ENCODE data around the gene YIF1A. TPM values are rescaled to one million over a fixed set of nuclear protein-coding genes. Genes with fewer than 3 reads are reported as not detected.
A peak's percentile ranks its signal among the peaks of the same experiment; 100 is the strongest.

YIF1A gene
- polyA plus RNA-seq, 1 of the 3 experiments (the other 2 are of a cell fraction): 123 TPM

GRCh38 chr11:66312549-66313320, 23.8 kb upstream of the YIF1A start:
- DNase-seq: peak; percentile 94
- Histone ChIP-seq H3K9me3 (no peaks in the 10 kb centered on the region), H3K4me1 (ENCODE audit: control insufficient read depth in 1 of 2, insufficient read depth in 2 of 2, low read depth in 1 of 2, low read length in 1 of 2) (peaks cover 17 to 56% of the 10 kb centered on the region in 2 experiments), H3F3A (replicated peaks; ENCODE audit: insufficient read depth) (peaks cover 15% of the 10 kb centered on the region), H3K27me3 (ENCODE audit: insufficient read depth) (no peaks in the 10 kb centered on the region), H3K9me2 (no peaks in the 10 kb centered on the region), H3K27ac (ENCODE audit: low read depth in 2 of 2, low read length in 1 of 2) (peak overlapping the region; percentile 94 to 100), H3K9ac (peak overlapping the region; percentile 75), H3K4me3 (ENCODE audit: low read depth in 2 of 2, low read length in 1 of 2) (peak overlapping the region; percentile 59 to 70), H3K79me2 (ENCODE audit: insufficient read depth) (no peaks in the 10 kb centered on the region), H4K20me1 (ENCODE audit: insufficient read depth) (no peaks in the 10 kb centered on the region), H3K4me2 (peak overlapping the region; percentile 81), H3K36me3 (replicated peaks in 1 of 2; ENCODE audit: control insufficient read depth in 1 of 2, insufficient read depth in 2 of 2, low read length in 1 of 2) (no peaks in the 10 kb centered on the region), H2AFZ (ENCODE audit: low read depth) (peak overlapping the region; percentile 88)
- CTCF ChIA-PET: interaction anchor here (0.7 to 12.4 kb wide), 20 partner anchors 9 to 426 kb away, joined by 3 to 280 read pairs (median 24); partner anchors contain the start of genes B4GAT1, BRMS1, CNIH2 and MRPL11
- 3% methylated on average over 31 of the region's 52 CpGs for WGBS (ENCODE audit: low lambda C conversion rate)
- POLR2A ChIA-PET: interaction anchor here (0.6 to 3.1 kb wide), 16 partner anchors 10 to 1108 kb away, joined by 3 to 33 read pairs (median 4); partner anchors contain the start of genes B4GAT1, BRMS1, MRPL11 and RAB1B
- TF ChIP-seq IRF3 (IDR thresholded peaks at IDR 0.05; ENCODE audit: low read depth, low read length) (no peak), YY1 (IDR thresholded peaks at IDR 0.05; ENCODE audit: low read depth) (no peak), USF2 (IDR thresholded peaks at IDR 0.05; ENCODE audit: borderline replicate concordance, low read depth, low read length) (no peak), NFIC (IDR thresholded peaks at IDR 0.05; ENCODE audit: borderline replicate concordance) (no peak), EZH2phosphoT487 (IDR thresholded peaks at IDR 0.05; ENCODE audit: borderline replicate concordance, low read depth) (no peak), FOSL2 (IDR thresholded peaks at IDR 0.05; ENCODE audit: borderline replicate concordance, low read depth) (no peak; the same call in 1 of the 2 replicates), EP300 (IDR thresholded peaks at IDR 0.05; ENCODE audit: borderline replicate concordance in 1 of 2, low read depth in 1 of 2, low read length in 1 of 2) (peak; percentile 51 to 54; a peak in 2 of 4 replicates), ELF1 (IDR thresholded peaks at IDR 0.05) (0 out of 2 replicates have a peak, but pooled peaks have one; percentile 4), MXI1 (IDR thresholded peaks at IDR 0.05; ENCODE audit: low read depth, low read length) (no peak), TCF12 (IDR thresholded peaks at IDR 0.05) (peak; percentile 98), REST (IDR thresholded peaks at IDR 0.05; ENCODE audit: low read depth, low read length) (peak; percentile 2; the same call in 1 of the 2 replicates), RAD21 (IDR thresholded peaks at IDR 0.05; ENCODE audit: low read length) (no peak), TEAD4 (IDR thresholded peaks at IDR 0.05; ENCODE audit: borderline replicate concordance, insufficient read depth) (no peak), RFX5 (IDR thresholded peaks at IDR 0.05; ENCODE audit: low read length) (no peak), POLR2AphosphoS5 (IDR thresholded peaks at IDR 0.05; ENCODE audit: low read depth, low read length) (peak; percentile 55; the same call in 1 of the 2 replicates), RXRA (IDR thresholded peaks at IDR 0.05; ENCODE audit: borderline replicate concordance, low read depth) (peak; percentile 63; the same call in 1 of the 2 replicates), SIN3A (IDR thresholded peaks at IDR 0.05; ENCODE audit: borderline replicate concordance, low read depth, low read length) (peak; percentile 85), USF1 (IDR thresholded peaks at IDR 0.05; ENCODE audit: borderline replicate concordance, low read depth) (no peak), PBX3 (IDR thresholded peaks at IDR 0.05) (peak; percentile 50), ZBTB33 (IDR thresholded peaks at IDR 0.05; ENCODE audit: borderline replicate concordance, low read depth) (no peak), RCOR1 (IDR thresholded peaks at IDR 0.05; ENCODE audit: low read length) (peak; percentile 20; the same call in 1 of the 2 replicates)

Measured in SK-N-SH (cell line).